Activated CD8-positive, alpha-beta T cell treated with anti-CD3 and anti-CD28 coated beads, Interleukin-2, amount 10 ng/mL, durations not matched to agents 7 days and 5 days (primary cell): ENCODE results near the gene ZBTB16. TPM values are rescaled to one million over a fixed set of nuclear protein-coding genes. Genes with fewer than 3 reads are reported as not detected.

ENCODE experiments used
- ATAC-seq: fragments of 150-1000 bp; cut with Tn5 transposase; one replicate; pipeline ENCODE4 v1.10.0; 2021; ENCODE audit warnings: moderate library complexity
- CTCF ChIA-PET: fragments of 350-600 bp; sonication (Branson Sonifier 250); formaldehyde crosslinking; loops from one replicate; lab custom pipeline; 2021; ENCODE audit warnings: antibody characterized with exemption; lab: Charles Lee
- POLR2A ChIA-PET: fragments of 350-600 bp; sonication (Branson Sonifier 250); formaldehyde crosslinking; loops from one replicate; lab custom pipeline; 2021; ENCODE audit warnings: antibody characterized with exemption; lab: Charles Lee
- DNase-seq: peaks from one replicate; pipeline ENCODE4 v3.0.0-alpha.2; 2020
- H3K27ac Mint-ChIP-seq: one replicate; pipeline ENCODE4 v1.8.0; 2021; ENCODE audit warnings: mild to moderate bottlenecking, mixed read lengths
- H3K27me3 Mint-ChIP-seq: one replicate; pipeline ENCODE4 v1.8.0; 2021; ENCODE audit warnings: low read depth, mixed read lengths
- H3K36me3 Mint-ChIP-seq: one replicate; pipeline ENCODE4 v1.8.0; 2021; ENCODE audit warnings: low read depth, mixed read lengths
- H3K4me1 Mint-ChIP-seq: one replicate; pipeline ENCODE4 v1.8.0; 2021; ENCODE audit warnings: low read depth, mixed read lengths
- H3K4me3 Mint-ChIP-seq: one replicate; pipeline ENCODE4 v1.8.0; 2021; ENCODE audit warnings: mild to moderate bottlenecking, mixed read lengths
- H3K9me3 Mint-ChIP-seq: one replicate; pipeline ENCODE4 v1.8.0; 2022; ENCODE audit warnings: mixed read lengths; ENCODE audit not compliant: insufficient read depth
- total RNA-seq, 2 experiments: library from RNA; stranded (reverse); gene quantifications; one replicate each; pipeline ENCODE4 v1.2.3, GENCODE V29; 2021

ZBTB16 gene
- total RNA-seq, 2 experiments from 2014 or later: 16.3 to 16.4 TPM

GRCh38 chr11:114076921-114077331, 17.4 kb downstream of the ZBTB16 start:
- POLR2A ChIA-PET: no interaction called here
- ATAC-seq: no peak
- CTCF ChIA-PET: interaction anchor here (1.1 kb wide), 1 partner anchor 20 kb away, joined by 3 read pairs; no protein-coding TSS in a partner anchor
- Mint-ChIP-seq H3K4me3 (peak overlapping the region; percentile 71), H3K4me1 (peaks cover 85% of the 10 kb centered on the region), H3K36me3 (peaks cover 22% of the 10 kb centered on the region), H3K27ac (peak overlapping the region; percentile 83), H3K9me3 (no peaks in the 10 kb centered on the region), H3K27me3 (peaks cover 8% of the 10 kb centered on the region)
- DNase-seq: no peak

GRCh38 chr11:114077482-114078305, 18.2 kb downstream of the ZBTB16 start:
- Mint-ChIP-seq H3K4me3 (peak overlapping the region; percentile 71), H3K36me3 (peaks cover 21% of the 10 kb centered on the region), H3K27me3 (peaks cover 11% of the 10 kb centered on the region), H3K4me1 (peaks cover 83% of the 10 kb centered on the region), H3K9me3 (no peaks in the 10 kb centered on the region), H3K27ac (peak overlapping the region; percentile 83)
- peak; percentile 57 for DNase-seq
- ATAC-seq: peak; percentile 30
- ChIA-PET CTCF (interaction anchor here (0.7 to 1.7 kb wide), 5 partner anchors 18 to 183 kb away, joined by 3 to 7 read pairs (median 4); partner anchors contain the start of gene ZBTB16), POLR2A (no interaction called here)

GRCh38 chr11:114078423-114078822, 18.9 kb downstream of the ZBTB16 start:
- H3K9me3 Mint-ChIP-seq: no peaks in the 10 kb centered on the region
- no peak overlapping the region for H3K4me3 Mint-ChIP-seq
- peaks cover 21% of the 10 kb centered on the region for H3K36me3 Mint-ChIP-seq
- peak overlapping the region; percentile 83 for H3K27ac Mint-ChIP-seq
- ATAC-seq: no peak
- peaks cover 85% of the 10 kb centered on the region for H3K4me1 Mint-ChIP-seq
- POLR2A ChIA-PET: no interaction called here
- peaks cover 11% of the 10 kb centered on the region for H3K27me3 Mint-ChIP-seq
- CTCF ChIA-PET: interaction anchor here (0.7 to 1.7 kb wide), 5 partner anchors 18 to 183 kb away, joined by 3 to 7 read pairs (median 4); partner anchors contain the start of gene ZBTB16
- DNase-seq: no peak

- Mint-ChIP-seq H3K4me1 (peaks cover 79% of the 10 kb centered on the region), H3K27ac (no peak overlapping the region), H3K27me3 (peaks cover 13% of the 10 kb centered on the region), H3K36me3 (peaks cover 21% of the 10 kb centered on the region), H3K9me3 (no peaks in the 10 kb centered on the region), H3K4me3 (no peak overlapping the region)
- POLR2A ChIA-PET: interaction anchor here (0.6 kb wide), 1 partner anchor 184 kb away, joined by 3 read pairs; no protein-coding TSS in a partner anchor
- no peak for ATAC-seq
- CTCF ChIA-PET: interaction anchor here (1.1 to 5.5 kb wide), 2 partner anchors 43 to 182 kb away, joined by 3 to 26 read pairs; no protein-coding TSS in a partner anchor
- DNase-seq: no peak
Measured at GRCh38 chr11:114079511-114080065, 20.1 kb downstream of the ZBTB16 start.

GRCh38 chr11:114080219-114080618, 20.7 kb downstream of the ZBTB16 start:
- Mint-ChIP-seq H3K27ac (peak overlapping the region; percentile 35), H3K4me1 (peaks cover 72% of the 10 kb centered on the region), H3K9me3 (no peaks in the 10 kb centered on the region), H3K36me3 (peaks cover 16% of the 10 kb centered on the region), H3K27me3 (peaks cover 17% of the 10 kb centered on the region), H3K4me3 (no peak overlapping the region)
- no peak for DNase-seq
- ATAC-seq: peak; percentile 37
- ChIA-PET POLR2A (no interaction called here), CTCF (interaction anchor here (1.1 to 5.5 kb wide), 2 partner anchors 44 to 182 kb away, joined by 3 to 26 read pairs; no protein-coding TSS in a partner anchor)

GRCh38 chr11:114080769-114081168, 21.3 kb downstream of the ZBTB16 start:
- ChIA-PET POLR2A (no interaction called here), CTCF (interaction anchor here (0.5 to 5.5 kb wide), 3 partner anchors 28 to 181 kb away, joined by 3 to 26 read pairs (median 3); no protein-coding TSS in a partner anchor)

GRCh38 chr11:114081641-114082414, 22.3 kb downstream of the ZBTB16 start:
- H3K4me1 Mint-ChIP-seq: peaks cover 66% of the 10 kb centered on the region
- no peak overlapping the region for H3K4me3 Mint-ChIP-seq
- peaks cover 17% of the 10 kb centered on the region for H3K27me3 Mint-ChIP-seq
- H3K36me3 Mint-ChIP-seq: peaks cover 11% of the 10 kb centered on the region
- no peak for ATAC-seq
- no peak overlapping the region for H3K27ac Mint-ChIP-seq
- CTCF ChIA-PET: interaction anchor here (0.5 to 5.5 kb wide), 2 partner anchors 27 to 180 kb away, joined by 3 to 26 read pairs; no protein-coding TSS in a partner anchor
- POLR2A ChIA-PET: no interaction called here
- DNase-seq: no peak
- no peaks in the 10 kb centered on the region for H3K9me3 Mint-ChIP-seq

More at GRCh38 chr11:114080769-114081168, 21.3 kb downstream of the ZBTB16 start:
- ATAC-seq (no peak), DNase-seq (no peak)
- Mint-ChIP-seq H3K4me1 (peaks cover 73% of the 10 kb centered on the region), H3K36me3 (peaks cover 16% of the 10 kb centered on the region), H3K27me3 (peaks cover 17% of the 10 kb centered on the region), H3K27ac (peak overlapping the region; percentile 35), H3K4me3 (no peak overlapping the region), H3K9me3 (no peaks in the 10 kb centered on the region)

GRCh38 chr11:114082415-114082748, 22.9 kb downstream of the ZBTB16 start:
- Mint-ChIP-seq H3K4me1 (peaks cover 66% of the 10 kb centered on the region), H3K27me3 (peaks cover 18% of the 10 kb centered on the region), H3K4me3 (no peak overlapping the region), H3K36me3 (peaks cover 7% of the 10 kb centered on the region), H3K27ac (no peak overlapping the region), H3K9me3 (no peaks in the 10 kb centered on the region)
- ChIA-PET POLR2A (no interaction called here), CTCF (interaction anchor here (1.0 to 5.5 kb wide), 3 partner anchors 22 to 179 kb away, joined by 3 to 26 read pairs (median 4); no protein-coding TSS in a partner anchor)
- ATAC-seq (no peak), DNase-seq (no peak)

GRCh38 chr11:114082767-114083181, 23.3 kb downstream of the ZBTB16 start:
- CTCF ChIA-PET: interaction anchor here (0.7 to 5.5 kb wide), 4 partner anchors 22 to 179 kb away, joined by 3 to 26 read pairs (median 4); no protein-coding TSS in a partner anchor

GRCh38 chr11:114083391-114084252, 24.1 kb downstream of the ZBTB16 start:
- Mint-ChIP-seq H3K27ac (no peak overlapping the region), H3K27me3 (peaks cover 18% of the 10 kb centered on the region), H3K36me3 (peaks cover 3% of the 10 kb centered on the region), H3K9me3 (no peaks in the 10 kb centered on the region), H3K4me3 (no peak overlapping the region), H3K4me1 (peaks cover 58% of the 10 kb centered on the region)
- no peak for DNase-seq
- CTCF ChIA-PET: interaction anchor here (0.7 to 5.5 kb wide), 7 partner anchors 11 to 178 kb away, joined by 3 to 26 read pairs (median 4); no protein-coding TSS in a partner anchor
- POLR2A ChIA-PET: interaction anchor here (1.5 kb wide), 1 partner anchor 9 kb away, joined by 3 read pairs; no protein-coding TSS in a partner anchor
- ATAC-seq: no peak

More at GRCh38 chr11:114082767-114083181, 23.3 kb downstream of the ZBTB16 start:
- Mint-ChIP-seq H3K27ac (no peak overlapping the region), H3K36me3 (peaks cover 5% of the 10 kb centered on the region), H3K4me3 (no peak overlapping the region), H3K9me3 (no peaks in the 10 kb centered on the region), H3K4me1 (peaks cover 65% of the 10 kb centered on the region), H3K27me3 (peaks cover 18% of the 10 kb centered on the region)
- ATAC-seq: no peak
- POLR2A ChIA-PET: no interaction called here
- DNase-seq: no peak
